ENCODE results near the gene DCTN1.
"Not testable (repeated sequence)": the region's sequence is repeated elsewhere in the genome, so short reads cannot be mapped to it uniquely, and the experiment has no call there.

DCTN1 gene

DNA sequence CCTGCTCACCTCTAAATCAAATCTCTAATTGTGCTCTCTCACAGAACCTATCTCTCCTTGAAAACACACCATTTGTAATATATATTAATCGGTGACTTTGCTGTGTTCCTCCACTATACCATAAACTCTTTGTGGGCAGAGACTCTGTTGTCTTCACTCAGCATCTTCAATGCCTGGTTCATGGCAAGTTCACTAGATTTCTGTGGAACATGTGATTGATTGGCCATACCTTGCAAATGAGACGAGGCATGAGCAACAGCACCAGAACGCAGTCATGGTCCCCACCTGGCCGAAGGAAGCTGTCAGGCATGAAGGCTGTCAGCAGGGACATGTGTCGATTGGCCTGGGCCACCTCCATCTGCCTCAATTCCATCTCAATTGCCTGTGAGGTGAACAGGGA is 11.6 kb downstream of the DCTN1 start:
- DNase-seq: no peak

DNA sequence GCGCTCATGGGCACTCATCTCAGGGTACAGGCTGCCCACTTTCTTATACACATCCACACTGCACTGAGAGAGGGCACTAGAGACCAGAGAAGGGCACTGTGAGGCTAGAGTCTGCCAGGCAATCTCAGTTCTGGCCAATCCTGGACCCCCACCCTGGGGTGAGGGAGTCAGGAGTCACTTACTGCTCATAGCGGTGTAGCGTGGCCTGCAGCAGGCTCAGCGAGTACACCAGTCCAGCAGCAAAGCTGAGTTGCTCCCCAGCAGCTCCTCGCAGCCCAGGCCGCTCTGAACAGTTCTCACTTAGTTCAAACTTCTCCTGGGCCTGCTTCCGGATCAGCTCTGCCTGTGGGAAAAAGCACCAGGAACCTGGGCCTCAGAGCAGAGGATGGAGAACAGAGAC is 12.3 kb downstream of the DCTN1 start:
- DNase-seq: no peak

DNA sequence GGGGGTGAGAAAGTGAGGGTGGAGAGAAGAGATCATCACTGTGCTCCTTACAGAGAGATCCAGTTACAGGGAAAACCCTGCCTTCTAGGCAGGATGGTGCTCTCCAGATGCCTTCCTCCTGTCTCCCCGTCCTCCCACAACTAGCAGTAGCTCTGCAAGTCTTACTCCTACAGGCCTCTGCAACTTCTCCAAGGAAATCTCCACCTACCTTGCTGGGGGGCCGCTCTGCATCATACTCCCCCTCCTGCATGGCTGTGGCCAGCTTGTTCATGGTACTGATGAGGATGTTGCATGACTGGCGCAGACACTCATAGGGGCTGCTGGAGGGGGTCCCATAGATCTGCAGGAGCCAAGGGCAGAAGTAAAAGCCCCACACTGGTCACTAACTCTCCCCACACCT is 14.1 kb downstream of the DCTN1 start:
- no peak for DNase-seq

- DNase-seq: no peak
These were observed 15.3 kb downstream of the DCTN1 start for GRCh38 chr2:74364533-74365505.

DNA sequence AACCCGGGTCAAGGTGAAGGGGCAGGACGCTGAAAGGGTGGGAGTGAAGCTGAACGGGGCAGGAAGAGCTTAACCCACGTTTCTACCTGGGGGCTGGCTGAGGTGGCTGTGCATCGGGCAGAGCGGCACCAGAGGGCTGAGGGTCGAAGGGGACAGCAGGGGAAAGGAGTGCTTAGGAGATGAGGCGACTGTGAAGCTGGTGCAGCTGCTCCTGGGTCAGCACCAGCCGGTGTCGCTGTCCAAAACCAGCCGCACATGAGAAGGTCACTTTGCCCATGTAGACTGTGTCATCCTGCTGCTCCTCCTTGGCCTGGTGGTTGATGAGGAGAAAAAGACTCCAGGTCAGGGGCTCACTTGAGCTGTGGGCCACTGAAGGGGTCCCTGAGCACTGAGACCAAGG is 18.8 kb downstream of the DCTN1 start:
- DNase-seq: no peak

- DNase-seq: no peak
These were observed 22.5 kb downstream of the DCTN1 start for GRCh38 chr2:74357627-74358026.

GRCh38 chr2:74349889-74350288 is 30.2 kb downstream of the DCTN1 start:
- DNase-seq: no peak

GRCh38 chr2:74347742-74348141 is 32.4 kb downstream of the DCTN1 start:
- DNase-seq: no peak

DNA sequence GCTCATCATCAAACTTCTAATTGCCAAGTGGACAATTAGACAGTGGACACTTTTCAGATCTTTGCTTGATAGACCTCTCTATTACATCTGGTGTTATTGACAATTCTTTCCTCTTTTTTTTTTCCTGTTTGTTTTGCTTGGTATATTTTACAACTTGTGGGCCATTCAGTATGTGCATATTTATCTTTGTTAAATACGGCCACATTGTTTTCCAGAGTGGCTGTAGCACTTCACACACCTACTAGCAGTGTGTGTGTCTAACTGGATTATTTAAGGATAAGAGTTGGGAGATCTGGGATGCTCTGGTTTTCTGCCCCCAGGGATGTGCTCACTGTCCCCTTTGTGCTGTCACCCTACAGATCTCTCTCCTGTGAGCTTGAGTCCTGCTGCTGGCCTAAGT is 32.8 kb downstream of the DCTN1 start:
- DNase-seq: peak; percentile 36

DNA sequence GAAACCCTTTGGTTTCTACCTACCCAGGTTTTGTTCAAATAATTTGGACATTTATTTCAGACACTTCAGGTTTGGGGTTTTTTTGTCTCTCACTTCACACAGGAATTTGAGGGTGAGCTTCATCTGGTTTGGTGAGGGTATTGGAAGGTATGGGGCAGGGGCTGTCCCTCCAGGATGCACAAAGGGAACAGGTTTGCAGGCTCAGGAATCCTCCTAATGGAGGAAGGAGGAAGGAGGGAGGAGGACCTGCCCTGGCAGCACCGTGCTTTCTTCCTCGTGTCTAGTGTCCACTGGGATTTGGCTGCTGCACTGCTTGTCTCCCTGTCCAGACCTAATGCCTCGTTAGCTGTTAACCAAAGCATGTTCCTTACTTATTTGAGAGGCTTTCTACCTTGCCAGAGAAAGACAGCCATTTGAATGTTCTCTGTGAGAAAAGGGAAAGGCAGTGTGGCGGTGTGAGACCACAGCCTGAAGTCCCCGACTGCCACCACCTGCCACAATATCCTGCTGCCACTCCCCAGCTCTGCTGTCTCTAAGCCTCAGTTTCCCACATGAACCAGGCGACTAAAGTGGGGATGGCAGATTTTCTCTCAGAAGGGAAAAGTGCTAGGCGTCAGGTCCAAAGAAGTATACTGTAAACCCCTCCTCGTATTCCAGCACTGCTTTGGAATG is 34.7 kb downstream of the DCTN1 start:
- DNase-seq: no peak

- no peak for DNase-seq
These were observed 36.8 kb downstream of the DCTN1 start, which contains the start of gene SLC4A5 for GRCh38 chr2:74343316-74343715. TSS of gene SLC4A5 (minus strand) at chr2:74343416. CDS start at chr2:74315023, 28,393 bp downstream.

DNA sequence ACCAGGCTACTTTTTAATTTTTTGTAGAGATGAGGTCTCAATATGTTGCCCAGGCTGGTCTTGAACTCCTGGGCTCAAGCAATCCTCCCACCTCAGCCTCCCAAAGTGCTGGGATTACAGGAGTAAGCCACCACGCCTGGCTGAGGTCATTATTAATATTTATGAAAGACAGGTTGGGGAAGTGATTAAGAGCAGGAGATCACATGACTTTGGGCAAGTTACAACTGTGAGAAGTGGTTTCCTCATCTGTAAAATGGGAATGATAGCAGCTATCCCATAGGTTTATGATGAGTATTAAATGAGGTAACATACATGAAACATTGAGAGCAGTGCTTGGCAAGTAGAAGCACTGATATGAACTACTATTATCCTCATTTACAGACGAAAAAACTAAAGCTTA is 43.9 kb downstream of the DCTN1 start:
- not testable (repeated sequence) for DNase-seq

GRCh38 chr2:74334931-74335333 is 45.2 kb downstream of the DCTN1 start:
- peak; percentile 85 for DNase-seq

GRCh38 chr2:74333896-74334586 is 46.1 kb downstream of the DCTN1 start:
- DNase-seq: no peak

- DNase-seq: peak; percentile 66
These were observed 46.9 kb downstream of the DCTN1 start for GRCh38 chr2:74333175-74333574.

DNA sequence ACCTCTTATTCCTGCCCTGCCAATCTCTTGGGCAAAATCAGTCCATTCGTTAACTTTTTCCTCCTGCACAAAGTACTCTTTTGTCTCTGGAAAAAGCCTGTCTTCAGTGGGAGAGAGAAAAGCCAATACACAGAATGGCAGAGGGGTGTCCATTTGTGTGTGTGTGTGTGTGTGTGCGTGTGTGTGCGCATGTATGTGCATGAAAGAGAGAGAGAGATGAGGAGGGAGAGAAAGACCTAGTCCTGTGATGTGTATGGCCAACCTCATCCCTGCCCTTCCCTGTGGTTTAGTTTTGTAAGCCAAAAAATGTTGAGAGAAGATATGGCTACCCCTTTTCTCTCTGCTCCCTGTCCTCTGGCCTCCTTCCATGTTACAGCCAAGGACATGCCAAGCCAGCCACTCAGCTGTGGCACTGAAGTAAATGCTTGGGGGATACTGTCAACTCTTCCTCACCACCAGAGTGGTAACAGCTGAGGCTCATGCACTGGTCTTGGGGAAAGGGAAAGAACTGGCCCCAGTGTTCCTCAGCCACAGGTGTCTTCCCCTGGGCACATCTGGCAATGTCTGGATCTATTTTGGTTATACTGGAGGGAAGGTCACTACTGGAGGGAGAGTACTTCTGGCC is 47.4 kb downstream of the DCTN1 start:
- no peak for DNase-seq

GRCh38 chr2:74328573-74328972 is 51.5 kb downstream of the DCTN1 start:
- DNase-seq: no peak

- DNase-seq: no peak
These were observed 52.0 kb downstream of the DCTN1 start for GRCh38 chr2:74328074-74328473.

- no peak for DNase-seq
These were observed 52.5 kb downstream of the DCTN1 start for GRCh38 chr2:74327627-74328026.

GRCh38 chr2:74327199-74327598 is 52.9 kb downstream of the DCTN1 start:
- peak; percentile 65 for DNase-seq

DNA sequence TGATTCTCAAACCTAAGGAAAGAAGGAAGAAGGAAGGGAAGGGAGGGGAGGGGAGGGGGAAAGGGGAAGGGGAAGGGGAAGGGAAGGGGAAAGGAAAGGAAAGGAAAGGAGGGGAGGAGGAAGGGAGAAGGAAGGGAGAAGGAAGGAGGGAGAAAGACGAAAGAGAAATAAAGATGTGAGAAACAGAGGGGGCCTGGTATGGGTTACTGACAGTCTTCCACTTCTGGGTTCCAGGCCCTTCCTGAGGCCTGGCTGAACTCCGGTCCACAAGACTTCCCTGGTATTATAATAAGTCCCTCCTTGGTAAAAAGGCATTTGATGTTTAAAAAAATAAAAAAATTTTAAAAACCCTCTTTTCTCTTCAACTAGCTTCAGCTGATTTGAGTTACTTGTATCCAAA is 54.3 kb downstream of the DCTN1 start:
- no peak for DNase-seq

DNA sequence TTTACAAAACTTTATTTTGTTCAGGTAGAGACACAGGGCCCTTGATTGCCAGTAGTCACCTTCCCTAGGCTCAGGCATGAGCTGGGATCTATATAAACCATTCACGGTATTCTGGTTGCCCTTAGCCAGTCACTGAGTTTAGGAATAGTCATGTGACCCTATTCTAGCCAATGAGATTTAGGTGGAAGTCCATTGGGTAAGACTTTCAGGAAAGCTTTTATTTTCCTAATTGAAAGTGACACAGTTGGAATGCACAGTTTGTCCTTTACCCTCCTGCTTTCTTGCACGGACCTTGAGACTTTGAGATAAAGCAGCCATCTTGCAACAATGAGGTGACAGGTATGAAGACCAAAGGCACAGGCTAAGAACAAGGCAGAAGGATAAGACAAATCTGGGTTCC is 58.4 kb downstream of the DCTN1 start:
- no peak for DNase-seq

- no peak for DNase-seq
These were observed 62.4 kb downstream of the DCTN1 start for GRCh38 chr2:74317701-74318100.
